Lower leg skin (tissue), 3 donors: ENCODE data around the gene PDE9A.

ENCODE experiments used
- POLR2A ChIP-seq, 2 donors: fragments of 450-650 bp; IDR thresholded peaks; one replicate each; pipeline ENCODE4 v1.6.1; 2016 to 2017; ENCODE audit warnings: antibody characterized with exemption in 2 of 2, mild to moderate bottlenecking in 1 of 2, moderate library complexity in 1 of 2
- TF ChIP-seq, protein P1 (sequence below), 3 donors: fragments of 450-650 bp; IDR thresholded peaks; one replicate each; pipeline ENCODE4 v1.5.1; 2016; ENCODE audit warnings: antibody characterized with exemption in 3 of 3, mild to moderate bottlenecking in 3 of 3, moderate library complexity in 2 of 3

DNA sequence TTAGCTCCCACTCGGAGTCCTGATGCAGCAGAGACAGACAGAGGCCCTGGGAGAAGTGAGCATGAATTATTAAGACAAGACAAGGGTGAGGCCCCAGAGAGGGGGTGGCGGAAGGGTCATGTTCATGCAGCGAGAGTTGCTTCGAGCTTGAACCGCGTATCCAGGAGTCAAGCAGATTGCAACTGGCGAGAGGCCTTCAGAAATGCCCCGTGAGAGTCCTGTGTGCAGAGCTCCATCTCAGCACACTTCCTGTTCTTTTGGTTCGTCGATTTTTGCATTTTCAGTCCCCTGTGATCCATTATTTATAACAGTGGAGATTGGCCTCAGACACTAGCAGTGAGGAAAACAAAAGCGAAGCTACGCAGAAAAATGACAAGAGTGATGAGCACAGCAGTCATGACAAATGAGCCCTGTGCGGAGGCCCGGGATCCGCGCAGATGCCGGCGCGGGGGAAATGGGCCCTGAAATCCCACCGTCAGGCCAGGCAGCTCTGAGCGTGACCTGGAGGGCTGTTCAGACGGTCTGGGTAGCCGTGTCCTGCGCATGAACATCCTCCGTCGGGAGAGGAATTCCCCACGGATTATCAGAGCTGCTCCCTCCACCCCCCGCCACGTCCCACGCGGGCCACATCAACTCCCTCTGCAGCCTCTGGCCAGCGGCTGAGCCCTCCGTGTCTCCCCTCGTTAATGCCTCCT, 15.0 kb downstream of the PDE9A start:
- no peak for TF ChIP-seq POLR2A (IDR thresholded peaks at IDR 0.05)
- TF ChIP-seq, protein P1, sequence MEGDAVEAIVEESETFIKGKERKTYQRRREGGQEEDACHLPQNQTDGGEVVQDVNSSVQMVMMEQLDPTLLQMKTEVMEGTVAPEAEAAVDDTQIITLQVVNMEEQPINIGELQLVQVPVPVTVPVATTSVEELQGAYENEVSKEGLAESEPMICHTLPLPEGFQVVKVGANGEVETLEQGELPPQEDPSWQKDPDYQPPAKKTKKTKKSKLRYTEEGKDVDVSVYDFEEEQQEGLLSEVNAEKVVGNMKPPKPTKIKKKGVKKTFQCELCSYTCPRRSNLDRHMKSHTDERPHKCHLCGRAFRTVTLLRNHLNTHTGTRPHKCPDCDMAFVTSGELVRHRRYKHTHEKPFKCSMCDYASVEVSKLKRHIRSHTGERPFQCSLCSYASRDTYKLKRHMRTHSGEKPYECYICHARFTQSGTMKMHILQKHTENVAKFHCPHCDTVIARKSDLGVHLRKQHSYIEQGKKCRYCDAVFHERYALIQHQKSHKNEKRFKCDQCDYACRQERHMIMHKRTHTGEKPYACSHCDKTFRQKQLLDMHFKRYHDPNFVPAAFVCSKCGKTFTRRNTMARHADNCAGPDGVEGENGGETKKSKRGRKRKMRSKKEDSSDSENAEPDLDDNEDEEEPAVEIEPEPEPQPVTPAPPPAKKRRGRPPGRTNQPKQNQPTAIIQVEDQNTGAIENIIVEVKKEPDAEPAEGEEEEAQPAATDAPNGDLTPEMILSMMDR (IDR thresholded peaks at IDR 0.05): no peak
